Ovary (tissue), 9 donors: Measurements from ENCODE around the gene CNNM1. TPM values are rescaled to one million over a fixed set of nuclear protein-coding genes. Genes with fewer than 3 reads are reported as not detected.

Experiments used
- DNase-seq, 5 donors: peaks; one replicate each; pipeline ENCODE4 v3.0.0-alpha.2; 2019 to 2020
- H3K27ac ChIP-seq, 2 donors: fragments of 200-600 bp; one replicate each; pipeline versions ENCODE4 v1.5.1 to v1.8.0; 2019 to 2022
- H3K27me3 ChIP-seq: fragments of 200-600 bp; one replicate; pipeline ENCODE4 v1.8.0; 2022
- H3K36me3 ChIP-seq: fragments of 200-600 bp; sonication (generic); one replicate; pipeline ENCODE4 v1.5.1; 2019
- H3K4me1 ChIP-seq: one replicate; pipeline ENCODE4 v1.8.1; 2013; ENCODE audit warnings: mild to moderate bottlenecking, moderate library complexity; ENCODE audit not compliant: insufficient read depth
- H3K4me3 ChIP-seq: fragments of 200-600 bp; sonication (generic); one replicate; pipeline ENCODE4 v1.5.1; 2017
- H3K9me3 ChIP-seq, 2 donors: fragments of 200-600 bp in 1 of 2; sonication (generic) in 1 of 2; one replicate each; pipeline versions ENCODE4 v1.5.1 to v1.8.1; 2013 to 2019; ENCODE audit warnings: mild to moderate bottlenecking in 1 of 2, moderate library complexity in 1 of 2
- CTCF ChIP-seq, 3 donors: fragments of 450-650 bp in 2 of 3; fragments of 200-600 bp in 1 of 3; IDR thresholded peaks; one replicate each; pipeline versions ENCODE4 v1.5.1 to v1.8.0; 2016 to 2022; ENCODE audit warnings: antibody characterized with exemption in 3 of 3, mild to moderate bottlenecking in 1 of 3
- EP300 ChIP-seq: sonication (generic); formaldehyde crosslinking; IDR thresholded peaks from one replicate; pipeline ENCODE4 v1.6.1; 2017; ENCODE audit warnings: antibody characterized with exemption
- POLR2A ChIP-seq: fragments of 450-650 bp; IDR thresholded peaks from one replicate; pipeline ENCODE4 v1.6.1; 2017; ENCODE audit warnings: antibody characterized with exemption, mild to moderate bottlenecking, moderate library complexity
- WGBS, 3 donors: extraction: QIAGEN DNeasy Blood & Tissue Kit in 1 of 3; methylation state at CpG; one replicate each; pipeline versions ENCODE4 v1.1.5 to v1.1.7; 2013 to 2017; 5-methylcytosine and 5-hydroxymethylcytosine counted together
- intact Hi-C, 4 donors: fragments of 100-400 bp; cut with DNase I; formaldehyde crosslinking; loops; one replicate each; pipeline versions ENCODE4 v1.11.0 to v1.15.1; 2022 to 2023
- polyA plus RNA-seq, 2 donors: library from polyadenylated mRNA; stranded (reverse); fragments of 200-250 nt in 1 of 2; fragments of 350-450 nt in 1 of 2; fragmentation: Illumina TruSeq in 1 of 2; extraction: RNeasy Lipid Tissue Mini Kit (QIAGEN cat#74804) in 1 of 2; gene quantifications; one replicate each; pipeline ENCODE4 v1.2.3, GENCODE V29; 2013 to 2014
- total RNA-seq, 7 donors: library from RNA; depleted of rRNA in 2 of 7; stranded (reverse); fragments of >200 nt in 2 of 7; fragmentation: NEBNext Ultra II Directional in 3 of 7; extraction: Animal tissue kit (Norgen Biotek cat#: 25700) in 3 of 7; gene quantifications; one replicate each; pipeline versions ENCODE4 v1.1.0 to v1.2.4, GENCODE V29; 2016 to 2023
- donor health status: DM: no; HTN: no; CAD: no; lungs with moderate emphysema.
- donor health status: DM: no; HTN: no; CAD: no.
- donor health status: Bipolar disorder and iron deficiency.
- donor health status: DM: yes; HTN: yes; CAD: no.
- donor health status: DM: no; HTN: no; CAD: no.
- donor health status: DM: yes; HTN: yes; CAD: no.

The CNNM1 gene
- total and polyA plus RNA-seq, 9 donors: 1.0 to 3.9 (median 2.4) TPM

GRCh38 chr10:99368646-99369045, 39.5 kb downstream of the CNNM1 start:
- no peak for TF ChIP-seq EP300
- no peak for TF ChIP-seq POLR2A
- TF ChIP-seq CTCF (IDR thresholded peaks at IDR 0.05): no peak
- H3K4me1 ChIP-seq: no peaks in the 10 kb centered on the region
- 44 to 59% (median 56%) methylated on average over 1 of the region's 1 CpG for WGBS, 3 donors
- intact Hi-C loops: no loop called here
- no peaks in the 10 kb centered on the region for H3K9me3 ChIP-seq
- H3K27me3 ChIP-seq: no peaks in the 10 kb centered on the region
- H3K4me3 ChIP-seq: no peak overlapping the region
- no peak overlapping the region for H3K27ac ChIP-seq
- DNase-seq: no peak
- H3K36me3 ChIP-seq: no peaks in the 10 kb centered on the region

GRCh38 chr10:99369126-99369525, 40.0 kb downstream of the CNNM1 start:
- no peaks in the 10 kb centered on the region for H3K9me3 ChIP-seq
- H3K27me3 ChIP-seq: no peaks in the 10 kb centered on the region
- H3K36me3 ChIP-seq: no peaks in the 10 kb centered on the region
- H3K4me1 ChIP-seq: no peaks in the 10 kb centered on the region
- DNase-seq: no peak
- 86 to 89% (median 88%) methylated on average over 5 of the region's 5 CpGs for WGBS, 3 donors
- H3K4me3 ChIP-seq: no peak overlapping the region
- H3K27ac ChIP-seq: no peak overlapping the region
- intact Hi-C loops: no loop called here
- TF ChIP-seq CTCF (IDR thresholded peaks at IDR 0.05): no peak
- no peak for TF ChIP-seq EP300
- no peak for TF ChIP-seq POLR2A

GRCh38 chr10:99369551-99369950, 40.4 kb downstream of the CNNM1 start:
- Histone ChIP-seq H3K27ac (no peak overlapping the region), H3K4me3 (no peak overlapping the region), H3K9me3 (no peaks in the 10 kb centered on the region), H3K4me1 (no peaks in the 10 kb centered on the region), H3K36me3 (no peaks in the 10 kb centered on the region), H3K27me3 (no peaks in the 10 kb centered on the region)
- WGBS, 3 donors: 90% methylated on average over 3 of the region's 3 CpGs
- no peak for DNase-seq
- intact Hi-C loops: no loop called here
- TF ChIP-seq EP300 (no peak), POLR2A (no peak), CTCF (IDR thresholded peaks at IDR 0.05) (no peak)

GRCh38 chr10:99370993-99371392, 41.8 kb downstream of the CNNM1 start:
- intact Hi-C loops: no loop called here
- no peak for DNase-seq
- Histone ChIP-seq H3K27ac (no peak overlapping the region), H3K36me3 (no peaks in the 10 kb centered on the region), H3K27me3 (no peaks in the 10 kb centered on the region), H3K9me3 (no peaks in the 10 kb centered on the region), H3K4me1 (no peaks in the 10 kb centered on the region), H3K4me3 (no peak overlapping the region)
- TF ChIP-seq POLR2A: no peak
- TF ChIP-seq CTCF (IDR thresholded peaks at IDR 0.05): no peak
- WGBS, 3 donors: 35 to 41% (median 39%) methylated on average over 2 of the region's 2 CpGs
